B cell (primary cell): ENCODE results near the gene ZNF132.

ENCODE experiments used
- CTCF ChIP-seq: fragments of 200-600 bp; IDR thresholded peaks from one replicate; pipeline ENCODE4 v1.8.0; 2022; ENCODE audit warnings: antibody characterized with exemption, mild to moderate bottlenecking
- EZH2 ChIP-seq: IDR thresholded peaks from 2 replicates; pipeline ENCODE4 v1.6.1; 2012; ENCODE audit warnings: borderline replicate concordance, low read depth, mild to moderate bottlenecking, moderate library complexity, low read length; ENCODE audit not compliant: insufficient read depth, poor library complexity, severe bottlenecking

DNA sequence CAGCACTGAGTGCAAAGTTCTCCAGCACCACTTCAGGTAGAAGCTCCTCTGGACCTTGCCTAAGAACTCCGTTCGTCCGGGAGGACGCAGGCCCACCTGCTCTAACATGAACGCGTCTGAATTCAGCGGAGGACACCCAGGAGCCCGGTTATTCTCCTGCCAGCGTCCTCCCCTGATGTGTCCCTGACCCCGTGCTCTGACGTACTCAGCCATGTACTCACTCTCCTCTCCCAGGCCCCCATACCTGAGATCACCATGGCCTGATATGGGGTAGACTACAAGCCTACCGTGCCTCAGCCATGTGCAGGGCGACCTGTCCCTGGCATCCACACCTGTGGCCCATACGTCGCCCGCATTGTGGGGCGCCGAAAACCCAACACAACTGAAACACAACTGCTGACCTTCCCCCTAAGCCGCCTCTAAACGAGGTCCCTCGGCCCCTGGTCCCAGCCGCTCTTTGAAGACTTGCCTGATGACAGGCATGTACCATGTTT lies 32.2 kb downstream of the ZNF132 start:
- TF ChIP-seq CTCF (no peak), EZH2 (no peak)
